Measurements from ENCODE around the gene DYNLL2.
A peak's percentile ranks its signal among the peaks of the same experiment; 100 is the strongest.
"Not testable (repeated sequence)": the region's sequence is repeated elsewhere in the genome, so short reads cannot be mapped to it uniquely, and the experiment has no call there.

Gene DYNLL2

DNA sequence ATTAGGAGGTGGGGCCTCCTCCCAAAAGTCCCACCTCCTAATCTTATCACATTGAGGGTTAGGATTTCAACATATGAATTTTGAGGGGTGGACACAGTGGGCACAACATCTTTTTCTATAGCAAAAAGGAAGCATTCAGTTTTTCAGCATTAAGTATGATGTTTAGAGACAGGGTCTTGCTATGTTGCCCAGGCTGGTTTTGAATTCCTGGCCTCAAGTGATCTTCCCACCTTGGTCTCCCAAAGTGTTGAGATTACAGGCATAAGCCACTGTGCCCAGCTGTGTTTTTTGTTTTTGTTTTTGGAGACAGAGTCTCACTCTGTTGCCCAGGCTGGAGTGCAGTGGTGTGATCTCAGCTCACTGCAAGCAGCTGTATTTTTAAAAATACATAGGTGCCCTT is 18.7 kb downstream of the DYNLL2 start:
- DNase-seq (ENCODE audit: low spot score), result not testable (repeated sequence)

DNA sequence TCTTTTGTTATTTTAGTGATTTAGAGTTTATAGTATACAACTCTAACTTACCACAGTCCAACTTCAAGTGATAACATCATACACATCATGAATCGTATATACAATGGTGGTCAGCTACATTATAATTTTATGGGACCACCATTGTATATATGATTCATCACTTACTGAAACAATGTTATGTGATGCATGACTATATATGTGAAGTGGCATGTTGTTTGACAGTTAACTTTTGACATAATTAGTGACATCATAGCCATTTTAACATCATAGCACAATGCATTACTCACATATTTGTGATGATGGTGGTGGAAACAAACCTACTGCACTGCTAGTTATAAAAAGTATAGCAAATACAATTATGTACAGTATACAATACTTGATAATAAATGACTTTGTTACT is 21.9 kb downstream of the DYNLL2 start:
- DNase-seq (ENCODE audit: low spot score), result no peak

DNA sequence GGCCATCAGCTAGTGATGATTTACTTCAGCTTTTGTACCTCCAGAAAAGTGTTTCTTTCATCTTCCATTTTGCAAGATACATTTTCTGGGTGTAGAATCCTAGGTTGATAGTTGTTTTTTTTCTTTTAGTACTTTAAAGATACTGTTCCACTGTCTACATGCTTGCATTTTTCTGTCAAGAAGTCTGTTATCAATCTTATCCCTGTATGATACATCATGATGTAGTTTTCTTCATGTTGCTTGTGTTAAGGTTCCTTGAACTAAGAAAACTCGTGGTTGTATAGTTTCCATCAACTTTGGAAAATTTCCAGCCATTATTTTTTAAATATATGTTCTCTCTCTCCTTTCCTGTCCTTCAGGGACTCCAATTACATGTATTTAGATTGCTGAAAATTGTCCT is 24.1 kb downstream of the DYNLL2 start:
- no peak for DNase-seq (ENCODE audit: low spot score)

DNA sequence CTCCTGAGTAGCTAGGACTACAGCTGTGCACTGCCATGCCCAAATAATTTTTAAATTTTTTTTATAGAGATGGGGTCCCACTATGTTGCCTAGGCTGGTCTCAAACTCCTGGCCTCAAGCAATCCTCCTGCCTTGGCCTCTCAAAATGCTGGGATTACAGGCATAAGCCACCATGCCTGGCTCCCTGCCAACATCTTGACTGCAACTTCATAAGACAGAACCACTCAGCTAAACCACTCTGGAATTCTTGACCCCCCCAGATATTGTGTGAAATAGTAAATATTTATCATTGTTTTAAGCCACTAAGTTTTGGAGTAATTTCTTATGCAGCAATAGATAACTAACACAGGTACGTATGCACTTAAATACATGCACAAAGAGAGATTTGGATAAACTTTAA is 26.0 kb downstream of the DYNLL2 start:
- DNase-seq (ENCODE audit: low spot score), result no peak

DNA sequence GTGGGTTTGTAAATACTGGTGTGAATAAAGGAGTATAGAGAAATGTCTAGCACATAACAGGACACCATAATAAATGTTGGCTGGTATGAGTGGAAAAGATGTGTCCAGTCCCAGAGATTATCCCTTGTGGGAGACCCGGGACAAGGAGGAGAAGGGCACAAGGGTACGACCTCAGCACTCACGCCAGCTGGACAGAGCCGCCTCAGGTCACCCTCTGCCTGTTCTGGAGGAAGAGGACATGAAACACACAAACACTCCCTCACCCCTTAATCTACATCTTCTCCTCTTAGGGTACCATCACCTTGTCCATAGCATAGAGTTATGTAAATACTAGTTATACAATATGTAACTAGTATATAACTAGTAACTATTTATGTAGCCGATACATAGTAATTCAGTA is 26.8 kb downstream of the DYNLL2 start:
- no peak for DNase-seq (ENCODE audit: low spot score)

DNA sequence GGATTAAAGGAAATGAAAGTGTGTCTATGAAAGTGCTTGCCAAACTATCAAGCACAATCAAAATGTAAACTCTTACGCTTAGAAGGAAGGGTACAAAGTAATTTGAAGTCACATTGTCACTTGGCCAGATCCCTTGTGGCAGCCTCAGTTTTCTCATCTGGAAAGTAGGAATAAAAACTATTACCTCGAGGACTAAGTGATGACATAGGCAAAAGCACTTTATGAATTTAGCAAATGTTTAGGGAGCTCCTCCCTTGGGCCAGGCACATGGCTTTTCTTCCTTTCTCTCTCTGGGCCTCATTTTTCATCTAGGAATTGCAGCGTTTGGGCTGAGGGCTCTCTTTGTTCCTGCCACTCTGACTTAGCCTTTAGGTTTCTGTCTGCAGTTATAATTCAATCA is 28.5 kb downstream of the DYNLL2 start:
- DNase-seq (ENCODE audit: low spot score), result no peak

DNA sequence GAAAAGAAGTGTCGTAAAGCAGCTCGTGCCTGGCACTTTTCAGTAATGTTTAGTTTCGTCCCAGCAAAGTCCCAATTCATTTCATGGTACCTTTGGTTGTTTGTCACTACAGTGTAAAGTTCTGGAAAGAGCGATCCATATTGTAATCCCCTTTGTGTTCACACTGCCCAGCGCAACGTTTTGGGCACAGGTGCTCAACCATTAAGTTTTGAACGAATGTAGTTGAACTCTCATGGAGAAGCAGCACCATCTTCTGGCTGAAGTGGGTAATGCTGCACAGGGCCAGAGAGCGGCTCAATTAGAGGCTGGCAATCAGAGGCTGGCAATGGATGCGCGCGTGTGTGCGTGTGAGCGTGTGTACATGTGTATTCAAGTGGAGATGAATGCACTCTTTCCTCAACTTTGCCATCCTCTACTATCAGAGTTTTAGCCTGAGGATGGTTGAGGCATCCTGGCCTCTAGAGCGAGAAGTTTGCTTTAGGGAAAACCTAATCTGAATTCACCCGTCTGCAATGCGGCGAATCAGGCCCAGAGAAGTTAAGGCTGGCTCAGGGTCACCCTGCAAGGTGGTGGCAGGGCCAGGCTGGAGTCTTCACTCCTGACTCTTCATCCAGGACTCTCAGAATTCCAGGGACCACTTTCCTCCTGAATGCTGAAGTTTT is 29.9 kb downstream of the DYNLL2 start:
- peak; percentile 57 for DNase-seq (ENCODE audit: low spot score)

DNA sequence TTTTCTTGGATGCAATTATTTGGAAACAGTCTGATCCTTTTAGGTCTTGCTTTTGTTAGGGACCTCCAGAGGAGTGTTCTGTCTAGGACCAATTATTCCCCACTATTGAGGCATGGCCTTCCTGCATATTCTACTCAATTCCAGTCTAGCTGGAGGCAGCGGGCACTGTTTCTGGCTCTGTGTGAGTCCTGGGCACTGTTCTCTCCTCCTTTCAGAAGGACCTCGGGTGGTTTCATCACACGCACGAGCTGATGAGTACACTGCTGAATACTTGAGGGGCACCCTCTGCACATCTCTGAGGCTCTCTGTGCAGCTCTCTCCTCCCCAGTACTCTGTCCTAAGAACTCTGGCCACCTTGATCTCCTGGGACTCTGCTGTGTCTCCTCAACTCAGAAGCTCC is 30.7 kb downstream of the DYNLL2 start:
- DNase-seq (ENCODE audit: low spot score), result no peak

DNA sequence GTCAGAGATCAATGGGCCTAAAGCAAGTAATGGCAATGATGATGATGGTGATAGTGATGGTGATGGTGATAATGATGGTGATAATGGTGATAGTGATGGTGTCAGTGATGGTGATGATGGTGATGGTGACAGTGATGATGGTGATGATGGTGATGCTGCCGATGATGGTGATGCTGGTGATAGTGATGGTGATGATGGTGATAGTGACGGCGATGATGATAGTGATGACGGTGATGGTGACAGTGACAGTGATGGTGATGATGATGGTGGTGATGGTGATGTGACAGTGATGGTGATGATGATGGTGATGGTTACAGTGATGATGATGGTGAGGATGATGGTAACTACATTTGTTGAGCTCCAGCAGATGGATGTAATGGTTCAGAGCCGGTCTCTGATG is 34.2 kb downstream of the DYNLL2 start:
- DNase-seq (ENCODE audit: low spot score), result no peak

DNA sequence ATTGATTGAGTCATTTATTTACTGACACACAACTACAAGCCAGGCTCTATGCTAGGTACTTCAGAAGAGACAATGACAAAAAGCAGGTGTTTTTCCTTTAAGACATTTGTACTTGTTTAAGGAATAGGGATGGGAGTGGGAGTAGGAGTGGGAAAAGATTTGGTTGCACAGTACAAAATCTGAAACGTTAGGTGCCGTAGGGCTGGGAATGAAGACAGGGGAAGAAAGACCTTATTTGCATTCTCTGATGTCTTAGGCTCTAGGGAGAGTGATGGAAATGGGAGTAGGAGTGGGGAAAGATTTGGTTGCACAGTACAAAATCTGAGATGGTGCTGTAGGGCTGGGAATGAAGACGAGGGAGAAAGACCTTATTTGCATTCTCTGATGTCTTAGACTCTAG is 36.3 kb downstream of the DYNLL2 start:
- DNase-seq (ENCODE audit: low spot score), result no peak

DNA sequence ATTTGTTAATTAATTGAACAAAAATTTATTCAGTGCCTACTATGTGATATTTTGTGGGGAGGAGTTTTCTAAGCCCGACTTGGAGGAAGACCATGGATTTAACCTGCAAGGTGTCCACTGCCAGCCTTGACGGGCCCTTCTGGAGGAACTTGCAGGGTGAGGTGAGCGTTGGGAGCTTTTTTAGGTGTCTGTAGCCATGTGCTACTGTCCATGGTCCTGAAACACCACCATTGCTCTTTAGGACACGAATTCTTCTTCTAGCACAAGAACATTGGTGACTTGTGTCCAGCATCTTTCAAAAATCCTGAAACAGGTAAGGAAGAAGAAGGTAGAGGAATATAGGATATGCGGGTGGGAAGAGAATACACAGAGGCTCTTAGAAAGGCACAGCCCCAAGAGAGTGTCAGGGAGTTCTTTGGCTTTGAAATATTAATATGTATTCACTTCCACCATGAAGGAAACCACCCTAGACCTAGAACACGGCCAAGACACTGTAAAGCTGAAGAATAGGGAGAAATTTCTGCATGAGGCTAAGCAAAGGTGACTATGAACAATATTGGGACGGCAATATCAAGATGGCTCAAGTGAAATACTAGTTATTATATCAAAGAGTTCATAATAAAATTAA is 37.1 kb downstream of the DYNLL2 start:
- peak; percentile 28 for DNase-seq (ENCODE audit: low spot score)

DNA sequence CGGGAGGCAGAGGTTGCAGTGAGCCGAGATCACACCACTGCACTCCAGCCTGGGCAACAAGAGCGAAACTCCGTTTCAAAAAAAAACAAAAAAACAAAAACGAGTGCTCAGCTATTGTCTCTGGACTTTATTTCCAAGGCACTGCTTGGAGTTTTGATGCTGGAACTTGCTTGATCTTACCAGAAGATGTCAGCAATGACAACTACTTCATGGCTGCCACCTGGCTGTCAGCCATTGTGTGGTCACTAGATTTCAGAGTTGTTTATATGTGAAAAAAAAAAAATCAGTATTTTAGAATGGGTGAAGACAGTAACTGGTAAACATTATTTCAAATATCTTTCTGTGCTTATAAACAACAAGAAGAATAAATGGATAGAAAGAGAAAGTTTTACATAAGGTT is 38.7 kb downstream of the DYNLL2 start:
- DNase-seq (ENCODE audit: low spot score), result peak; percentile 52

DNA sequence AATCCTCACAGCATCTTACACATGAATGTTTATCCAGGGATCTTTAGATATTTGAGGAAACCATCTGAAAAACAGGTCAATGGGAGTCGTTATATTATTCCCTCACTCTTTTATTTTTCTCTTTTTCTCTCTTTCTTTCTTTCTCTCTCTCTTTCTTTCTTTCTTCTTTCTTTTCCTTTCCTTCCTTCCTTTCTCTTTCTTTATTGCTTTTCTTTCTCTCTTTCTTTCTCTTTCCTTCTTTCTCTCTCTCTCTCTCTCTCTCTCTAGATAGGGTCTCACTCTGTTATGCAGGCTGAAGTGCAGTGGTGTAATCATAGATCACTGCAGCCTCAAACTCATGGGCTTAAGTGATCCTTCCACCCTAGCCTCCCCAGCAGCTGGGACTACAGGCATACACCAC is 44.6 kb downstream of the DYNLL2 start:
- no peak for DNase-seq (ENCODE audit: low spot score)

DNA sequence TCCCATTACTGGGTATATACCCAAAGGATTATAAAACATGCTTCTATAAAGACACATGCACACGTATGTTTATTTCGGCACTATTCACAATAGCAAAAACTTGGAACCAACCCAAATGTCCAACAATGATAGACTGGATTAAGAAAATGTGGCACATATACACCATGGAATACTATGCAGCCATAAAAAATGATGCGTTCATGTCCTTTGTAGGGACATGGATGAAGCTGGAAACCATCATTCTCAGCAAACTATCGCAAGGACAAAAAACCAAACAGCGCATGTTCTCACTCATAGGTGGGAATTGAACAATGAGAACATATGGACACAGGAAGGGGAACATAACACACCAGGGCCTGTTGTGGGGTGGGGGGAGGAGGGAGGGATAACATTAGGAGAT is 49.5 kb downstream of the DYNLL2 start:
- DNase-seq (ENCODE audit: low spot score), result not testable (repeated sequence)

DNA sequence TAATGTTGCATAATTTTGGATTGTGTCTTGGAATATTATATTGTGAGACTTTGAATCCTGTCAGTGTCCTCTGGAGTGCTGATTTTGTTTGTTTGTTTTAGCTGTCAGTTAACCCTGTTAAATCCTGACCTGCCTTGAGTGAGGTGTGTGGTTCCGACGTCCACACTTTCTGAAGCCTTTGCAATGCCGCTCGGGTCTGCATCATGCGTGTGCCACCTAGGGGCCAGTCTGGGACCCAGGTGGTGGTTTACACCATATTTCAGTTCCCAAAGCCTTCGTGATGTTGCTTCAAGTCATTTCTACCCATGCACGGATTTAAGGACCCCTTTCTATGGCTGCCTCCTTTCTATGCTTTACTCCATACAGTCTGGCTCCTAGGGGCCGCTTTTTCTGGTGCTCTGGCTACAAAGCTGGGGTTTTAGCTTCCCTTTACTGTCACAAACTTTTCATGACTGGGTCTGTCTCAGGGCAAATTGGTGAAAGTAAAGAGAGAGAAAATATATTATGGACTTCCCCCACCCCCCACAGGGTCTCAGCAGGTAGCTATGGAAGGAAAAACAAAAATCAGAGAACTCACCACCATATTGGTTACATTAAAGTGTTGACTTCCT is 53.6 kb downstream of the DYNLL2 start:
- peak; percentile 36 for DNase-seq (ENCODE audit: low spot score)

DNA sequence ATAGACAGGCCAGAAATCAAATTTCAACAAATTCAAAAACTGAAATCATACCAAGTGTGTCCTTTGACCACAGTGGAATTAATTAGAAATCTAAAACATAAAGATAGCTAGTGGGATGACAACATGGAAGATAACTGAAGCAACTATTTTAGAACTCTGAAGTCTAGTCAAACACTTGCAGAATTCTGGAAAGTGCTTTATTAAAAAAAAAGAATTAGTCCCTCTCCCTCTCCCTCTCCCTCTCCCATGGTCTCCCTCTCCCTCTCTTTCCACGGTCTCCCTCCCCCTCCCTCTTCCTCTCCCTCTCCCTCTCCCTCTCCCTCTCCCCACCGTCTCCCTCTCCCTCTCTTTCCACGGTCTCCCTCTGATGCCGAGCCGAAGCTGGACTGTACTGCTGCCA is 58.3 kb downstream of the DYNLL2 start:
- DNase-seq (ENCODE audit: low spot score), result no peak

DNA sequence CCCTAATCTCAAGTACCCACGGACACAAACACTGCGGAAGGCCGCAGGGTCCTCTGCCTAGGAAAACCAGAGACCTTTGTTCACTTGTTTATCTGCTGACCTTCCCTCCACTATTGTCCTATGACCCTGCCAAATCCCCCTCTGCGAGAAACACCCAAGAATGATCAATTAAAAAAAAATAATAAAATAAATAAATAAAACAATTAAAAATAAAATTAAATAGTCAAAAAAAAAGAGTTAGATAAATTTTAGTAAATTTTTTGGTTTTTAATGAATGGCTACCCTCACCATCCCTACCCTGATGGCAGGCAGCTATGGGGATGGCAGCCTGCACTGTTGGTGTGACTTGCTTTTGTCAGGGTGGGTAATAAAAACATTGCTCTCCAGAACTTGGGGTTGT is 60.1 kb downstream of the DYNLL2 start:
- DNase-seq (ENCODE audit: low spot score), result not testable (repeated sequence)

DNA sequence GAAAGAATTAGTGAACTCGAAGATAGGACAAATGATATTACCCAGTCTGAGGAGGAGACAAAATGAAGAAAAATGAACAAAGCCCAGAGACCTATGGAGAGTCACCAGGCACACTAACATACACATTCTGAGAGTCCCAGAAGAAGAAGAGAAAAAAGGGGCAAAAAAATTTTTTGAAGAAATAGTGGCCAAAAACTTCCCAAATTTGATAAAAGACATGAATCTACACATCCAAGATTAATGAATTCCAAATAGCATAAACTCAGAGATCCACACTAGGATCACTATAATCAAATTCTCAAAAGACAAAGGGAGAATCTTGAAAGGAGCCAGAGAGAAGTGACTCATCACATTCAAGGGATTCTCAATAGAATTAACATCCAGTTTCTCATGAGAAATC is 61.6 kb downstream of the DYNLL2 start:
- no peak for DNase-seq (ENCODE audit: low spot score)

All from SW480 (cell line).